HepG2 (cell line): Measurements from ENCODE around the gene GNRH2. TPM values are rescaled to one million over a fixed set of nuclear protein-coding genes. Genes with fewer than 3 reads are reported as not detected.
A peak's percentile ranks its signal among the peaks of the same experiment; 100 is the strongest.

ENCODE experiments used
- ATF7 ChIP-seq, 2 experiments: fragments of 450-650 bp in 1 of 2; sonication (generic) in 1 of 2; formaldehyde crosslinking in 1 of 2; IDR thresholded peaks; 2 replicates each; pipeline versions ENCODE4 v1.4.0 to v1.6.1; 2016 to 2020; ENCODE audit warnings: antibody characterized with exemption in 1 of 2, mild to moderate bottlenecking in 1 of 2, missing genetic modification reagents in 1 of 2
- DPF2 ChIP-seq: sonication (generic); formaldehyde crosslinking; IDR thresholded peaks from 2 replicates; pipeline ENCODE4 v1.4.0; 2020; ENCODE audit warnings: mild to moderate bottlenecking, low read depth, missing genetic modification reagents, borderline replicate concordance
- HNF4G ChIP-seq, 2 experiments: sonication (generic) in 1 of 2; formaldehyde crosslinking in 1 of 2; IDR thresholded peaks; 2 replicates each; pipeline versions ENCODE4 v1.4.0 to v1.6.1; 2011 to 2020; ENCODE audit warnings: borderline replicate concordance in 2 of 2, low read depth in 2 of 2, mild to moderate bottlenecking in 2 of 2, low read length in 1 of 2, missing genetic modification reagents in 1 of 2, moderate library complexity in 1 of 2
- KMT2B ChIP-seq: IDR thresholded peaks from 2 replicates; pipeline ENCODE4 v1.6.1; 2016; ENCODE audit warnings: missing genetic modification reagents, missing compliant biosample characterization
- MXD4 ChIP-seq: IDR thresholded peaks from 2 replicates; pipeline ENCODE4 v1.6.1; 2016; ENCODE audit warnings: mild to moderate bottlenecking, missing biosample characterization, missing genetic modification reagents
- SIX1 ChIP-seq: sonication (generic); formaldehyde crosslinking; IDR thresholded peaks from 2 replicates; pipeline ENCODE4 v1.4.0; 2020; ENCODE audit warnings: missing genetic modification reagents, borderline replicate concordance
- SRF ChIP-seq: IDR thresholded peaks from 2 replicates; pipeline ENCODE4 v1.6.1; 2011; ENCODE audit warnings: mild to moderate bottlenecking, low read depth, low read length, moderate library complexity
- ZBTB20 ChIP-seq: sonication (generic); formaldehyde crosslinking; IDR thresholded peaks from 2 replicates; pipeline ENCODE4 v1.8.1; 2023; ENCODE audit warnings: missing genetic modification reagents, low read depth, mild to moderate bottlenecking, borderline replicate concordance
- ZBTB21 ChIP-seq: sonication (generic); formaldehyde crosslinking; IDR thresholded peaks from 2 replicates; pipeline ENCODE4 v1.4.0; 2020; ENCODE audit warnings: missing genetic modification reagents
- ZNF549 ChIP-seq: sonication (generic); formaldehyde crosslinking; IDR thresholded peaks from 2 replicates; pipeline ENCODE4 v1.5.0; 2020; ENCODE audit warnings: missing genetic modification reagents
- ZNF713 ChIP-seq: sonication (generic); formaldehyde crosslinking; IDR thresholded peaks from 2 replicates; pipeline ENCODE4 v1.4.0; 2020; ENCODE audit warnings: mild to moderate bottlenecking, missing genetic modification reagents
- polyA plus RNA-seq, 8 experiments: library from polyadenylated mRNA; depleted of rRNA in 3 of 8; stranded (reverse) in 7 of 8; unstranded in 1 of 8; fragments of >200 nt; fragmentation: Illumina TruSeq in 4 of 8; extraction: Trizol in 4 of 8; gene quantifications; 2 replicates each; pipeline versions ENCODE4 v1.2.1 to v1.2.3, GENCODE V29; 2011 to 2016; ENCODE audit warnings: low read depth in 4 of 8, missing spikeins in 1 of 8, mixed read lengths in 1 of 8; ENCODE audit not compliant: insufficient read depth in 1 of 8
- total RNA-seq, 5 experiments: library from RNA; depleted of rRNA; stranded (reverse); fragments of >200 nt; fragmentation: Illumina TruSeq; extraction: Trizol; gene quantifications; 2 replicates each; pipeline ENCODE4 v1.2.3, GENCODE V29; 2016; ENCODE audit warnings: low read depth in 1 of 5
- TF ChIP-seq, protein P1 (sequence below): sonication (generic); formaldehyde crosslinking; IDR thresholded peaks from 2 replicates; pipeline ENCODE4 v1.4.0; 2020; ENCODE audit warnings: missing genetic modification reagents
- TF ChIP-seq, protein P2 (sequence below): sonication (generic); formaldehyde crosslinking; IDR thresholded peaks from 2 replicates; pipeline ENCODE4 v1.5.0; 2020; ENCODE audit warnings: missing genetic modification reagents
- TF ChIP-seq, protein P3 (sequence below): sonication (generic); formaldehyde crosslinking; IDR thresholded peaks from 2 replicates; pipeline ENCODE4 v1.4.0; 2020; ENCODE audit warnings: missing genetic modification reagents
- TF ChIP-seq, protein P4 (sequence below): IDR thresholded peaks from 2 replicates; pipeline ENCODE4 v1.6.1; 2016; ENCODE audit warnings: control low read depth
- TF ChIP-seq, protein P5 (sequence below): sonication (generic); formaldehyde crosslinking; conservative IDR thresholded peaks from 2 replicates; pipeline ENCODE4 v1.8.0; 2022; ENCODE audit warnings: mild to moderate bottlenecking, moderate library complexity, missing genetic modification reagents

GNRH2 gene
- total and polyA plus RNA-seq, 2 of the 13 experiments (the other 11 are each of a cell fraction or from before 2014, with no cell fraction given): 0.28 TPM; not detected in 1

DNA sequence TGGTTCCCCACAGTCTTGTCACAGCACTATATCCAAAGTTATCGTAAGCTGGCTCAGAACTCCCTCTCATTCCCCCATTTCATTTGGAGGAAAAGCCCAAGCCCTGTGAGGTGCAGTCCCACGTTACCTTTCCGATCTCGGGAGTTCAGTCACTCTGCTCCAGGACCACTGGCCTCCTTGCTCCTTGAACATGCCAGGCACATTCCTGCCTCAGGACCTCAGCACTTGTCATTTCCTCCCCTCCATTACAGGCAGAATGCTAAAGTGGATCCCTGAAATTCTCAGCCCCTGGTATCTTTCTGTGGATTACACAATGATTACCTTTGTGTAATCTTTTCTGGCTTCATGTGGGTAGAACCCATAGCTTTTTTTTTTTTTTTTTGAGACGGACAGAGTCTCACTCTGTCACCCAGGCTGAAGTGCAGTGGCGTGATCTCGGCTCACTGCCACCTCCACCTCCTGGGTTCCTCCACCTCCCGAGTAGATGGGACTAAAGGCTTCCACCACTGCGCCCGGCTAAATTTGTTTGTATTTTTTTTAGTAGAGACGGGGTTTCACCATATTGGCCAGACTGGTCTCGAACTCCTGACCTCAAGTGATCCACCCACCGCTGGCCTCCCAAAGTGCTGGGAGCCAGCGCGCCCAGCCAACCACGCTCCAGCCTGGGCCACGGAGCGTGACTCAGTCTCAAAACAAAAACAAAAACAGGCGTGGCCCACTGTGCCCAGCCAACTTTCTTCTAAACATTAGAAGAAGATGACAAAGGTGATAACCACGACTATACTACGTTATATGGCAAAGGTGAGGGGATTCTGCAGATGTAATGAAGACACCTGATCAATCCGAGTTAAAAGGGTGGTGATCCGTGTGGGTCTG is 24.0 kb downstream of the GNRH2 start (continued):
- TF ChIP-seq, protein P1, sequence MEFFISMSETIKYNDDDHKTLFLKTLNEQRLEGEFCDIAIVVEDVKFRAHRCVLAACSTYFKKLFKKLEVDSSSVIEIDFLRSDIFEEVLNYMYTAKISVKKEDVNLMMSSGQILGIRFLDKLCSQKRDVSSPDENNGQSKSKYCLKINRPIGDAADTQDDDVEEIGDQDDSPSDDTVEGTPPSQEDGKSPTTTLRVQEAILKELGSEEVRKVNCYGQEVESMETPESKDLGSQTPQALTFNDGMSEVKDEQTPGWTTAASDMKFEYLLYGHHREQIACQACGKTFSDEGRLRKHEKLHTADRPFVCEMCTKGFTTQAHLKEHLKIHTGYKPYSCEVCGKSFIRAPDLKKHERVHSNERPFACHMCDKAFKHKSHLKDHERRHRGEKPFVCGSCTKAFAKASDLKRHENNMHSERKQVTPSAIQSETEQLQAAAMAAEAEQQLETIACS (CRISPR knock-in tag): no peak
- no peak for TF ChIP-seq ATF7 (IDR thresholded peaks at IDR 0.05)
- TF ChIP-seq ATF7 (CRISPR knock-in tag; IDR thresholded peaks at IDR 0.05): no peak
- no peak for TF ChIP-seq ZNF713 (CRISPR knock-in tag)
- TF ChIP-seq, protein P2, sequence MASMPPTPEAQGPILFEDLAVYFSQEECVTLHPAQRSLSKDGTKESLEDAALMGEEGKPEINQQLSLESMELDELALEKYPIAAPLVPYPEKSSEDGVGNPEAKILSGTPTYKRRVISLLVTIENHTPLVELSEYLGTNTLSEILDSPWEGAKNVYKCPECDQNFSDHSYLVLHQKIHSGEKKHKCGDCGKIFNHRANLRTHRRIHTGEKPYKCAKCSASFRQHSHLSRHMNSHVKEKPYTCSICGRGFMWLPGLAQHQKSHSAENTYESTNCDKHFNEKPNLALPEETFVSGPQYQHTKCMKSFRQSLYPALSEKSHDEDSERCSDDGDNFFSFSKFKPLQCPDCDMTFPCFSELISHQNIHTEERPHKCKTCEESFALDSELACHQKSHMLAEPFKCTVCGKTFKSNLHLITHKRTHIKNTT (CRISPR knock-in tag): no peak
- TF ChIP-seq ZNF549 (CRISPR knock-in tag): no peak
- TF ChIP-seq, protein P3, sequence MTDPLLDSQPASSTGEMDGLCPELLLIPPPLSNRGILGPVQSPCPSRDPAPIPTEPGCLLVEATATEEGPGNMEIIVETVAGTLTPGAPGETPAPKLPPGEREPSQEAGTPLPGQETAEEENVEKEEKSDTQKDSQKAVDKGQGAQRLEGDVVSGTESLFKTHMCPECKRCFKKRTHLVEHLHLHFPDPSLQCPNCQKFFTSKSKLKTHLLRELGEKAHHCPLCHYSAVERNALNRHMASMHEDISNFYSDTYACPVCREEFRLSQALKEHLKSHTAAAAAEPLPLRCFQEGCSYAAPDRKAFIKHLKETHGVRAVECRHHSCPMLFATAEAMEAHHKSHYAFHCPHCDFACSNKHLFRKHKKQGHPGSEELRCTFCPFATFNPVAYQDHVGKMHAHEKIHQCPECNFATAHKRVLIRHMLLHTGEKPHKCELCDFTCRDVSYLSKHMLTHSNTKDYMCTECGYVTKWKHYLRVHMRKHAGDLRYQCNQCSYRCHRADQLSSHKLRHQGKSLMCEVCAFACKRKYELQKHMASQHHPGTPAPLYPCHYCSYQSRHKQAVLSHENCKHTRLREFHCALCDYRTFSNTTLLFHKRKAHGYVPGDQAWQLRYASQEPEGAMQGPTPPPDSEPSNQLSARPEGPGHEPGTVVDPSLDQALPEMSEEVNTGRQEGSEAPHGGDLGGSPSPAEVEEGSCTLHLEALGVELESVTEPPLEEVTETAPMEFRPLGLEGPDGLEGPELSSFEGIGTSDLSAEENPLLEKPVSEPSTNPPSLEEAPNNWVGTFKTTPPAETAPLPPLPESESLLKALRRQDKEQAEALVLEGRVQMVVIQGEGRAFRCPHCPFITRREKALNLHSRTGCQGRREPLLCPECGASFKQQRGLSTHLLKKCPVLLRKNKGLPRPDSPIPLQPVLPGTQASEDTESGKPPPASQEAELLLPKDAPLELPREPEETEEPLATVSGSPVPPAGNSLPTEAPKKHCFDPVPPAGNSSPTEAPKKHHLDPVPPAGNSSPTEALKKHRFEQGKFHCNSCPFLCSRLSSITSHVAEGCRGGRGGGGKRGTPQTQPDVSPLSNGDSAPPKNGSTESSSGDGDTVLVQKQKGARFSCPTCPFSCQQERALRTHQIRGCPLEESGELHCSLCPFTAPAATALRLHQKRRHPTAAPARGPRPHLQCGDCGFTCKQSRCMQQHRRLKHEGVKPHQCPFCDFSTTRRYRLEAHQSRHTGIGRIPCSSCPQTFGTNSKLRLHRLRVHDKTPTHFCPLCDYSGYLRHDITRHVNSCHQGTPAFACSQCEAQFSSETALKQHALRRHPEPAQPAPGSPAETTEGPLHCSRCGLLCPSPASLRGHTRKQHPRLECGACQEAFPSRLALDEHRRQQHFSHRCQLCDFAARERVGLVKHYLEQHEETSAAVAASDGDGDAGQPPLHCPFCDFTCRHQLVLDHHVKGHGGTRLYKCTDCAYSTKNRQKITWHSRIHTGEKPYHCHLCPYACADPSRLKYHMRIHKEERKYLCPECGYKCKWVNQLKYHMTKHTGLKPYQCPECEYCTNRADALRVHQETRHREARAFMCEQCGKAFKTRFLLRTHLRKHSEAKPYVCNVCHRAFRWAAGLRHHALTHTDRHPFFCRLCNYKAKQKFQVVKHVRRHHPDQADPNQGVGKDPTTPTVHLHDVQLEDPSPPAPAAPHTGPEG (CRISPR knock-in tag): no peak
- no peak for TF ChIP-seq HNF4G (IDR thresholded peaks at IDR 0.05; ENCODE audit: borderline replicate concordance, low read depth, low read length)
- no peak for TF ChIP-seq HNF4G (CRISPR knock-in tag; IDR thresholded peaks at IDR 0.05; ENCODE audit: borderline replicate concordance, low read depth)
- TF ChIP-seq DPF2 (CRISPR knock-in tag): 0 out of 2 replicates have a peak, but pooled peaks have one; percentile 13
- TF ChIP-seq SRF: no peak
- no peak for TF ChIP-seq KMT2B
- no peak for TF ChIP-seq MXD4 (CRISPR knock-in tag)
- no peak for TF ChIP-seq SIX1 (CRISPR knock-in tag)
- TF ChIP-seq, protein P4, sequence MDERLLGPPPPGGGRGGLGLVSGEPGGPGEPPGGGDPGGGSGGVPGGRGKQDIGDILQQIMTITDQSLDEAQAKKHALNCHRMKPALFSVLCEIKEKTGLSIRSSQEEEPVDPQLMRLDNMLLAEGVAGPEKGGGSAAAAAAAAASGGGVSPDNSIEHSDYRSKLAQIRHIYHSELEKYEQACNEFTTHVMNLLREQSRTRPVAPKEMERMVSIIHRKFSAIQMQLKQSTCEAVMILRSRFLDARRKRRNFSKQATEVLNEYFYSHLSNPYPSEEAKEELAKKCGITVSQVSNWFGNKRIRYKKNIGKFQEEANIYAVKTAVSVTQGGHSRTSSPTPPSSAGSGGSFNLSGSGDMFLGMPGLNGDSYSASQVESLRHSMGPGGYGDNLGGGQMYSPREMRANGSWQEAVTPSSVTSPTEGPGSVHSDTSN: no peak
- TF ChIP-seq, protein P5, sequence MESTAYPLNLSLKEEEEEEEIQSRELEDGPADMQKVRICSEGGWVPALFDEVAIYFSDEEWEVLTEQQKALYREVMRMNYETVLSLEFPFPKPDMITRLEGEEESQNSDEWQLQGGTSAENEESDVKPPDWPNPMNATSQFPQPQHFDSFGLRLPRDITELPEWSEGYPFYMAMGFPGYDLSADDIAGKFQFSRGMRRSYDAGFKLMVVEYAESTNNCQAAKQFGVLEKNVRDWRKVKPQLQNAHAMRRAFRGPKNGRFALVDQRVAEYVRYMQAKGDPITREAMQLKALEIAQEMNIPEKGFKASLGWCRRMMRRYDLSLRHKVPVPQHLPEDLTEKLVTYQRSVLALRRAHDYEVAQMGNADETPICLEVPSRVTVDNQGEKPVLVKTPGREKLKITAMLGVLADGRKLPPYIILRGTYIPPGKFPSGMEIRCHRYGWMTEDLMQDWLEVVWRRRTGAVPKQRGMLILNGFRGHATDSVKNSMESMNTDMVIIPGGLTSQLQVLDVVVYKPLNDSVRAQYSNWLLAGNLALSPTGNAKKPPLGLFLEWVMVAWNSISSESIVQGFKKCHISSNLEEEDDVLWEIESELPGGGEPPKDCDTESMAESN (CRISPR knock-in tag): no peak
- no peak for TF ChIP-seq ZBTB20 (CRISPR knock-in tag)
- no peak for TF ChIP-seq ZBTB21 (CRISPR knock-in tag)
